Duodenal mucosa (tissue), 2 donors: Measurements from ENCODE around the gene MYOZ2.

Experiments
- H3K27ac ChIP-seq: one replicate; pipeline ENCODE4 v1.7.0; 2013; ENCODE audit warnings: low read depth, low read length
- H3K27me3 ChIP-seq, 2 donors: one replicate each; pipeline ENCODE4 v1.7.0; 2013; ENCODE audit warnings: low read length in 2 of 2, control low read depth in 1 of 2; ENCODE audit not compliant: insufficient read depth in 2 of 2, control insufficient read depth in 1 of 2
- H3K36me3 ChIP-seq, 2 donors: one replicate each; pipeline ENCODE4 v1.7.0; 2013; ENCODE audit warnings: low read length in 2 of 2, control low read depth in 1 of 2; ENCODE audit not compliant: insufficient read depth in 2 of 2, control insufficient read depth in 1 of 2
- H3K4me1 ChIP-seq, 2 donors: one replicate each; pipeline ENCODE4 v1.7.0; 2013; ENCODE audit warnings: low read length in 2 of 2, control low read depth in 1 of 2; ENCODE audit not compliant: insufficient read depth in 2 of 2, control insufficient read depth in 1 of 2
- H3K4me3 ChIP-seq, 2 donors: one replicate each; pipeline ENCODE4 v1.7.0; 2013; ENCODE audit warnings: low read length in 2 of 2, low read depth in 1 of 2
- H3K9ac ChIP-seq, 2 donors: one replicate each; pipeline ENCODE4 v1.7.0; 2013; ENCODE audit warnings: low read length in 2 of 2, low read depth in 1 of 2
- H3K9me3 ChIP-seq, 2 donors: one replicate each; pipeline ENCODE4 v1.7.0; 2013; ENCODE audit warnings: low read length in 2 of 2, control low read depth in 1 of 2; ENCODE audit not compliant: control insufficient read depth in 1 of 2

Gene MYOZ2

DNA sequence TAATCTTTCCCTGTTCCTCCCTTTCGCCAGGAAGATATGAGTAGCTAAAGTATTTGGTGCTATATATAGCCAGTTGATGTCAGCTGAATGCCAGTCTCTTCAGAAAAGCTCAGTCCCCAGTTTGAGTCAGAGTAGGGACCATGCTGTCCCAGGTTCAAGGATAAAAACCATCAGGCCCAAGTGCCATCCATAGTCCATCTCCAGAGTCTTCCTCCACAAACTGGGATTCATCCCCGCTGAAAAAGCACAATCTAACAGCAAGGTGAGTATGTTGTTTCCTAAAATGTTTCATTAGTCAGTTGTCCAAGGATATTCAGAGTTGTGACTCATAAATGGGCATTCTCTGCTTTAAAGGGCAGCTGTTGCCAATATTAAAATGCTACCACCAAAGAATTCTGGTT, at the start of gene MYOZ2:
Gene MYOZ2, plus strand, starts transcription at position 112 of the 401 bp plus-strand sequence. CDS start 694 bp downstream, outside the sequence.
- no peaks in the 10 kb centered on the region for H3K36me3 ChIP-seq
- no peak within 1 kb of the TSS for H3K27ac ChIP-seq
- H3K9ac ChIP-seq: no peak within 1 kb of the TSS
- no peaks in the 10 kb centered on the region for H3K9me3 ChIP-seq
- H3K4me3 ChIP-seq: no peak within 1 kb of the TSS
- no peaks in the 10 kb centered on the region for H3K4me1 ChIP-seq
- H3K27me3 ChIP-seq: no peaks in the 10 kb centered on the region

DNA sequence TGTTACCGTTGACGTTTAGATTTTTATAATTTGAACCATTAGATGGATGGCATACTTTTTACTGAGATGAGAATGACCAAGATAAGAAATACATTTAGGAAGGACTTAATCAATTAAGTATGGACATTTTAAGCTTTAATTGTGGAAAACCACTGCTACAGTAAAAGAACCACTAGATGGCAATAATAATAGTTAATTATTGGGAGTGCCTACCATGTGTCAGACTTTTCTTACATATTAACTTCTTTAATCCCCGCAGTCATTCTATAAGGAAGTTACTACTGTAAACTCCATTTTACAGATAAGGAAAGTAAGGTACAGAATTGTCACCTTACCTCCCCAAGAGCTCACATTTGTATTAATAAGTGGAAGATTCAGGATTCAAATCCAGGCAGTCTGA, 48.5 kb upstream of the MYOZ2 start:
- Histone ChIP-seq H3K9ac (no peak overlapping the region), H3K4me3 (no peak overlapping the region), H3K9me3 (no peaks in the 10 kb centered on the region), H3K4me1 (peaks cover 0 to 5% of the 10 kb centered on the region in 2 donors), H3K36me3 (no peaks in the 10 kb centered on the region), H3K27ac (no peak overlapping the region), H3K27me3 (no peaks in the 10 kb centered on the region)

DNA sequence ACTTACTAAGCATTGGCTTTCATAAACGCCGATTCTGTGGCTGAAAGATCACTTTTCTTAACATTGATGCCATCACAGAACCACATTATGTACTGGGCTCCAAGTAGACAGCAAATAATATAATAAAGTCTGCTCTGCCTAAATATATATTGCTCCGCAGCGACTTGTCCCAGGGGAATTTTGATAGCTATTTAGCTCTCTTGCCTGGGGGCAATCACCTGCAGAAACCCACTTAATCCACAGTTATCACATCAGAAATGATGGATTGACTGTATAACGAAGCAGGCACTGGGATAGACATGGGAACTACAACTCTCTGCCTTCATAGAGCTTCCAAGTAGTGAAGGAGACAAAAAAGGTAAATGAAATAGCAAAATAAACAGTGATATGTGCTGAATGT, 48.0 kb upstream of the MYOZ2 start:
- no peak overlapping the region for H3K27ac ChIP-seq
- H3K4me1 ChIP-seq: peaks cover 0 to 5% of the 10 kb centered on the region in 2 donors
- no peaks in the 10 kb centered on the region for H3K36me3 ChIP-seq
- no peak overlapping the region for H3K9ac ChIP-seq
- H3K9me3 ChIP-seq: no peaks in the 10 kb centered on the region
- H3K27me3 ChIP-seq: no peaks in the 10 kb centered on the region
- no peak overlapping the region for H3K4me3 ChIP-seq

DNA sequence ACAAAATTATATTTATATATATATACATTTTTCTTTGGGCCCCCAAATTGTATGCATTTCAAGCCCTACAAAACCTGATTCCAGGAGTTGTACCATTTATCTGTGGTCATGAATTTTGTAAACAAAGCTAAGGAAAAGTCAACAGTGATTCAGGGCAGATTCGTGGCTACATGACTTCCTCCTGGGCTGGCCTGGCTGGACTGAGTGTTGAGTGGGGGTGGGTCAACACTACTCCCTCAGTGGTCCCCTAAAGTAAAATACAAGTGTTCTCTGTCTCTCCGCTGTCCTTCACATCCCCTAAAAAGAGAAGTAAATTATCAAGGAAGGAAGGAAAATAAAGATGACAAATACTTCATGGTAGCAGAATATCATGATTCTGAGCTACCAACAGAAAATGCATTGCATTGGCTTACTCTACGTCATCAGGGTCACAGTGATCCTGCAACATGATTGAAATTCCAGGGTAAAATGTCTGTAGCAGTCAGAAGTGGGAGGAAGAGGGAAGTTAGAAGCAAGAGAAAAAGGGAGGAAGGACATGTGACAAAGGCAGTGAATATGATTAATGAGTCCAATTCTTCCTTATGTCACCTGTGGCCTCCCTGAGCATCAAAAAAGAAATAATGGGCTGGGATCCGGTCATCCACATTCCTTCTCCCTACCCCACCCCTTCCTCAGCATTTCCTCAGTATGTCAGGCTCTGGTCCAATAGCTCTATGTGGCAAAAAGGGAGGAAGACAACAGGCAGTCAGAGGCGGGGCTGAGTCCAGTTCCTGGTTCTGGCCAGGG, 42.4 kb upstream of the MYOZ2 start:
- no peak overlapping the region for H3K27ac ChIP-seq
- no peaks in the 10 kb centered on the region for H3K36me3 ChIP-seq
- no peak overlapping the region for H3K4me3 ChIP-seq
- H3K9ac ChIP-seq: no peak overlapping the region
- no peaks in the 10 kb centered on the region for H3K4me1 ChIP-seq
- no peaks in the 10 kb centered on the region for H3K27me3 ChIP-seq
- H3K9me3 ChIP-seq: no peaks in the 10 kb centered on the region

DNA sequence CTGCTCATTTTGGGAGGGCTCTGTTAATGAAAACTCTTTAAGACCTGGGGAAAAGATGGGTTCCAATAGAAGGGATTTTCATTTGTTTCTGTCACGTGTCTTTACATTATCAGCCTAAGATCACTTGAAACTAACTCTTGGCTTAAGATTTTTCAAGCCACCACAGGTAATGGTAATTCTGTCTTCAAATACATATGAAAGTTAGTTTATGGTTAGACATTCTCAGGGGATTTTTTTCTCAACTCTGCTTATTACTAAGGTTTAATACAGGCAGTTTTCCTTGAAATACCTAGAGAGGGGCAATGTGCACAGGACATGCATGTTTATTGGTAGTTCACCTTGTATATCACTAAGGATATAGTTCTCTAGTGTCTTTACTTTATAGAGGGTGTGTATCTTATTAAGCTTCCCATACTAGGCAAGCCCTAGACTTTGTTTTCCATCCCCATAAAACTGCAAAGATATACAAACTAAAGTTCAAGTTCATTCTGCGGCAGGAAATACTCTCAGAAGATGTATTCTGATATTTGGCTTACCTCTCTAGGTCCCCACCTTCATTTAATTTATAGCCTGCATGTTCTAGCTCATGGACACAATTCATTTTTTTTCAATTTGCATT, 38.2 kb upstream of the MYOZ2 start:
- no peaks in the 10 kb centered on the region for H3K27me3 ChIP-seq
- no peaks in the 10 kb centered on the region for H3K36me3 ChIP-seq
- H3K4me1 ChIP-seq: no peaks in the 10 kb centered on the region
- H3K9ac ChIP-seq: no peak overlapping the region
- no peak overlapping the region for H3K27ac ChIP-seq
- no peak overlapping the region for H3K4me3 ChIP-seq
- no peaks in the 10 kb centered on the region for H3K9me3 ChIP-seq

DNA sequence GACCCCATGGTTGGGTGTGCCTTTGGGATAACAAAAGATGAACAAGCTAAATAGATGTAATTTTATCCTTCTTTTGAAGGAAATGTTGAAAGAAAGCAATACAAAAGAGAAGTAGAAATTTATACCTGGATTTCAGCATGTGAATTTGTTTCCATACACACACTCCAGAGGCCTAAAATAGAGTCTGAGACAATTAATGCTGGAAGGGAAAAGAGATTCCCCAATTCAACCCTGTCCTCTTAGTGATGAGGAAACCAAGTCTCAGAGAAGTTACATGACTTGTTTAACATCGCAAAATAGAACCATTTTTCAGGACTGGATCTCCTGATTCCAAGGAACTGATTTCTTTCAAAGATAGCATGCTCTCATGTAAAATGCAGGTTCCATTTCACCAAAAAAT, 37.3 kb upstream of the MYOZ2 start:
- no peak overlapping the region for H3K9ac ChIP-seq
- H3K27ac ChIP-seq: no peak overlapping the region
- H3K9me3 ChIP-seq: no peaks in the 10 kb centered on the region
- no peaks in the 10 kb centered on the region for H3K27me3 ChIP-seq
- no peaks in the 10 kb centered on the region for H3K4me1 ChIP-seq
- no peak overlapping the region for H3K4me3 ChIP-seq
- H3K36me3 ChIP-seq: no peaks in the 10 kb centered on the region

DNA sequence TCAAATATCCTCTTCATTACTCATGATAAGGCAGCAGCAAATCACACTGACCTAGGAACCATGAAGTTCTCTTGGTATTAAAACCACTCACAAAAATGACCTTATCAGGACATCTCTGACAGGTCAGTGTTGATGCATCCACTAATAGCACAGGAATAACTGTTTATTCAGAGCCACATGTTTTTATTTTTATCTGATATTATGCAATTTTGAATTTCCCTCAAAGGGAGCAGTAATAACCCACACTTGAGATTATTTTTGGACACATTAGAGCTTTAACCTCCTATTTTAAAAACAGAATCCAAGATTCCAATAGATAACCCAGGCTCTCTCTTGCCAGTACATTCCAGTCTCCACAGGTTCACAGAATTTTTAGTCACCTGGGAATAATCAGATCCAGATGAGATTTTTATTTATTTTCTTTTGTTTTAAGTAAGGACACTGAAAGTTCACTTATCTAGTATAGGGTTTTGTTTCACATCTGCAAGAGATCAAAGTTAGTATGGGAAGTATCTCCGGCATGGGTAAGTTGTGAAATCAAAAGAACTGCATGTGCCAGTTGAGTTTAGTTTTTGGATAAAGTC, 36.3 kb upstream of the MYOZ2 start:
- no peaks in the 10 kb centered on the region for H3K36me3 ChIP-seq
- H3K27me3 ChIP-seq: no peaks in the 10 kb centered on the region
- no peak overlapping the region for H3K9ac ChIP-seq
- H3K9me3 ChIP-seq: no peaks in the 10 kb centered on the region
- H3K4me3 ChIP-seq: no peak overlapping the region
- no peak overlapping the region for H3K27ac ChIP-seq
- H3K4me1 ChIP-seq: no peaks in the 10 kb centered on the region

DNA sequence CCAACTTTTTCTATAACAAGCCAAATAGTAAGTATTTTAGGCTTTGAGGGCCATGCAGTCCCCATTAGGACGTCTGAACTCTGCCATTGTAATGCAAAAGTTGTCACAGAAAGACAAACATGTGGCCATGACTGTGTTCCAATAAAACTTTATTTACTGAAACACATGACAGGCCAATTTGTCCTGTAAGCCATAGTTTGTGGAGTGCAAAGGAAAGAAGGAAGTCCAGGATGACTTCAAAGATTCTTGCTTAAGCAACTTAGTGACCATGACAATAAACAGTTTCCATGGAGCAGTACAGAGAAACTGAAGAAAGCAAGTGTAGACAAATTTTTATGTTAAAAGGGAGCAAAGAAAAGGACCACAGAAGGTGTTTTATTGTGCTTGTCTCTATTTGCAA, 35.0 kb upstream of the MYOZ2 start:
- H3K27me3 ChIP-seq: no peaks in the 10 kb centered on the region
- H3K27ac ChIP-seq: no peak overlapping the region
- H3K9me3 ChIP-seq: no peaks in the 10 kb centered on the region
- no peaks in the 10 kb centered on the region for H3K36me3 ChIP-seq
- H3K9ac ChIP-seq: no peak overlapping the region
- H3K4me1 ChIP-seq: no peaks in the 10 kb centered on the region
- H3K4me3 ChIP-seq: no peak overlapping the region

DNA sequence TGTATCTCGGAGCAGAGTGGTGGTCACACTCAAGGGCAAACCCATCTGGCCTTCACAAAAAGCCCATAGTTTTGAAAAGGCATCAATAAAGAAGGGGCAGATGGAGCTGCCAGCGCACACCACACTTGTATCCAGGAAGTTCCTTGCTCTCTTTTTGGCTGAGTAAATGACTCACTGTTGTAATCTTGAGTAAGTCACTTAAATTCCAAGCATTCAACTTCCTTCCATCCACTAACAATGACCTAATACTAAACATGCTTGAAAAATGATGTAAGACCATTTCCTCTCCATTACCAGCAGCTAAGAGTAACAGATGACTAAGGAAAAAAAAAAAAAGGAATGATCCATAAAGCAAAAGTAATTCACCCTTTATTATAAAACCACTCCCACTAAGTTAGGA, 32.4 kb upstream of the MYOZ2 start:
- Histone ChIP-seq H3K9ac (no peak overlapping the region), H3K27me3 (no peaks in the 10 kb centered on the region), H3K9me3 (no peaks in the 10 kb centered on the region), H3K36me3 (no peaks in the 10 kb centered on the region), H3K27ac (no peak overlapping the region), H3K4me1 (no peaks in the 10 kb centered on the region), H3K4me3 (no peak overlapping the region)

DNA sequence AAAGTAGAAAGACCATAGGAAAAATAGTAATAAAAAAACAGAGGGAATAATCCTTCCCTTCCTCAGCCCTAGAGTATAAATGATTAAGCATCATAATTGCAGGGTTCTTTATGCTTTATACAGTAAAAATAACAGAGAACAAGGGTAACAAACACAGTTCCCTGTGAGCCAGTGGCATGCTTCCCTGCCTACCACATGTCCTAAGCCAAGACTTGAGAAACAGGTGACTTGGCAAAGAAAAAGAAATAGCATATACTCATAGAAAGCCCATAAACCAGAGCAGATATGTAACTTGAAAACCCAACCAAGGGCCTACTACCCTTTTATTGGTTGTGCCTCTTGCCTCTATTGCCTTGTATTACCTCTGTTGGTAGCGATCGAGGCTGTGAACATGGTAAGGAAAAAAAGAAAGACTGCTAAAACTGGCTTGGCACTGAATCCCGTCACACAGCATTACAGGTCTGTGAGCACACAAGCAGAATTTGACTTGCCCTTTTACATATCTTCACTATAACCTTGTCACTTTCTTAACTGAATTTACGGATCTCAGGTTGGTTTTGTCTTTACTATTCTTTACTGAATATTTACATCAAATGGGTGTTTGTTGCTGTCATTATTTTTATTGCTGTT, 30.9 kb upstream of the MYOZ2 start:
- Histone ChIP-seq H3K36me3 (no peaks in the 10 kb centered on the region), H3K27ac (no peak overlapping the region), H3K9ac (no peak overlapping the region), H3K4me1 (no peaks in the 10 kb centered on the region), H3K4me3 (no peak overlapping the region), H3K27me3 (no peaks in the 10 kb centered on the region), H3K9me3 (no peaks in the 10 kb centered on the region)
